NCI-H1436 treated with DMSO at 0.1 percent for 48 hours (cell line): ENCODE measurements around the gene SLC35D2.
"Not testable (repeated sequence)": the region's sequence is repeated elsewhere in the genome, so short reads cannot be mapped to it uniquely, and the experiment has no call there.

Experiments
- DNase-seq: peaks from one replicate; lab custom pipeline; 2025; lab: John Stamatoyannopoulos, UW

SLC35D2 gene

DNA sequence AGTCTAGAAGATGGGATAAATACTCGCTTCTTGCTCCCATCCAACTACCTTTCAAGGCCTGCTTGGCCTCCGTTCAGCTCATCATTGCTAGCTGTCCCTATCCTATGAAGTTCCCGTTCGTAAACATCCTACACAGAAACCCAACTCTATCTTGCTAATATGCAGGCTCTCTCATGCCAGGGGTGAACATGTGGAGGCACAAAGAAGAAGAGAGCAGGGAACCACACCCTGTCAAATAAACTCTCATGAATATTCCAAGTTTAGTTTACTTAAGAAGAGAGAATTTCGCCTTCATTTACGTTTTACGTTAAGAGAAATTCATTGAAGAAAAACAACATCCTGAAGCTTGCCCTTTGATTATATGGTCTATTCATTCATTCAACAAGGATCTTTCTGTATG lies 73.7 kb downstream of the SLC35D2 start:
- no peak for DNase-seq

DNA sequence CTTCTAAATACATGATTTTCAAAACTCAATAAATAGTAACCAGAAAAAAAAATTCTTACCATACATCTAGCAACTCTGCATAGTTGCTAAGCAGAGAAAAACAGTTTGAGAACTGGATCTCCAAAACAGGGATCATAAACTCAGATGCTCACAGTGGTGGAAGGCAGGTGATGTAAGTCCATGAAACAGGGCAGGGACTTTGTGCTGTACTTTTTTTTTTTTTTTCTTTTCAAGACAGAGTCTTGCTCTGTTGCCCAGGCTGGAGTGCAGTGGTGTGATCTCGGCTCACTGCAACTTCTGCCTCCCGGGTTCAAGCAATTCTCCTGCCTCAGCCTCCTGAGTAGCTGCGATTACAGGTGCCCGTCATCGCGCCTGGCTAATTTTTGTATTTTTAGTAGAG lies 76.6 kb downstream of the SLC35D2 start:
- not testable (repeated sequence) for DNase-seq

DNA sequence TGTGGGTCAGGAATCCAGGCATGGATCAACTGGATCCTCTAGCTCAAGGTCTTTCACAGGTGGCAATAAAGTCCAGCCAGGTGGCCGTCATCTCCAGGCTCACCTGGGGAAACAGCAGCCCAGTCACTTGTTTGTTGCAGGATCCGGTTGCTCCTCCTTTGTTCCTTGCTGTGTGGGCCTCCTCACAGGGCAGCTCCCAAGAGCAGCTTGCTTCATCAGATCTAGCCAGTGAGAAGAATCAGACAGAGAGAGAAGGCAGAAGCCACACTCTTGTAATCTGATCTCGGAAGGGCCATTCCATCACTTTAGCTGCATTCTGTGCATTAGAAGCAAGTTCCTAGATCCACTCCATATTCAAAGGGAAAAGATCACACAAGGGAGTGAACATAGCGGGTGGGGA lies 78.3 kb downstream of the SLC35D2 start:
- no peak for DNase-seq

DNA sequence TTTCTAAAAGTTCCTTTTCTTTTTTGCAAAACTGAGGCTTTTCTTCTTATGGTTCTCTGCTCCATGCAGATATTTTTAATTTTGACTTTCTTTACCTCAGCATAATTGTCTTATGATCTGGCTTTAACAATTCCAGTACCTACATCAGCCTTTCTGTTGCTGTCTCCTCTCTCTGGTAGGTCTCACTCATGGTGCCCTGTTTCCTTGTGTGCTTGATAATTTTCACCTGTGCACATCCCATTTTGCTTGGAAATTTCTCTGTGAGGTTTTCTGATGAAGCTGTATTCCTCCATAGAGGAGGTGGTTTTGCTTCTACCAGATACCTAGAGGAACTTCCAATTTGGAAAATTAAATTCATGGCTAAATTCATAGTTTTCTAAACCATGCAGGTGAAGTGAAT lies 79.3 kb downstream of the SLC35D2 start:
- no peak for DNase-seq

DNA sequence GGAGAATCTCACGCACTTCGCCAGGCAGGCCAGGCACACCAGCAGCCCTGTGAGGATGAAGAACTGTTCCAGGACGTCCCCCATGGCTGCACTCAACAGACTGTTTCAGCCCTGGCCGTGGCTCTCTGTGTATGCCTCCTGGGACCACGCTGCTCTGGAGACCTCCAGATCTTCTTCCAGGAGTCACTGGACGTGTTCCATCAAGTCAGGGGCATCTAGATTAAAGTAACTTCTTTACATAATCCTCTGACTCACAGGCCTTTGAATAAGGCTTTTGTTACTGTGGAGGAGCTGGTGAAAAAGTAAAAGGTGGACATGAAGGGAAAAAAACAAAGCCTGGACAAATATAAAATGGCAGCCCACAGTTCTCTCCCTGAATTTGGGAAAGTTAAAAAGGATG lies 81.5 kb downstream of the SLC35D2 start, which contains the start of gene HSD17B3:
Gene HSD17B3 (minus strand): TSS at position 156 of the 400 bp plus-strand sequence. CDS start 72 bp downstream, at position 84.
- no peak for DNase-seq

DNA sequence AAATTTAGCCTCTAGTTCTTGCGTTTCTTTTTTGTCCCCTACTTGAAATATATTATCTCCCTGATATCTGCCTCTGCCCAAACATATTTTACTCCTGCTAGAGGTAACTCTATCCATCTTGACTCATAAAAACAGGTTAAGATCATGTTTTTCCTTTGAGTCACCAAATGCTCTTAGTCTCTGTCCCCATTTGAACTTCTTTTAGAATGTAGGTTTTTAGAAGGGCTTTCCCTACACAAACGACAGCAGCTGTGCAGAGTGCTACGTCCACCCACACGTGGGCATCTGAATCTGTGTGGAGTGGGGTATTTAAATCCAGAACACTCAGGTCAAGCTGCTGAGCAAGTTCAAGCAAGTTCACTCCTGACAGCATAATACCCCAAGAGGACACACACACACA lies 83.7 kb downstream of the SLC35D2 start:
- no peak for DNase-seq

DNA sequence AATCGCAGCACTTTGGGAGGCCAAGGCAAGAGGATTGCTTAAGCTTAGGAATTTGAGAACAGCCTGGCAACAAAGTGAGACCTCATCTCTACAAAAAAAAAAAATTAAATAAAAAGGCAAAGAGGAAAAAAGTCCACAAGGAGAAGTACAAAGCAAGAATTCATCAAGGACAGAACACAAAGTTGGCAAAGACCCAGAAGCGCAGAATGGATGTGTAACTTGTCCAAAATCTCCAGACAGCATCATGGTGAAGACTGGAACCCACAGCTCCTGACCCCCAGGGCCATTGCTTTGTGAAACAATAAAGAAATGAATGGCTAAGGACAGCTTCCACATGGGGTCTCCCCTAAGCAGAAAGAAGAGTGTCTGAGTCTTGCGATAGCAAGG lies 89.4 kb downstream of the SLC35D2 start:
- DNase-seq = no peak

DNA sequence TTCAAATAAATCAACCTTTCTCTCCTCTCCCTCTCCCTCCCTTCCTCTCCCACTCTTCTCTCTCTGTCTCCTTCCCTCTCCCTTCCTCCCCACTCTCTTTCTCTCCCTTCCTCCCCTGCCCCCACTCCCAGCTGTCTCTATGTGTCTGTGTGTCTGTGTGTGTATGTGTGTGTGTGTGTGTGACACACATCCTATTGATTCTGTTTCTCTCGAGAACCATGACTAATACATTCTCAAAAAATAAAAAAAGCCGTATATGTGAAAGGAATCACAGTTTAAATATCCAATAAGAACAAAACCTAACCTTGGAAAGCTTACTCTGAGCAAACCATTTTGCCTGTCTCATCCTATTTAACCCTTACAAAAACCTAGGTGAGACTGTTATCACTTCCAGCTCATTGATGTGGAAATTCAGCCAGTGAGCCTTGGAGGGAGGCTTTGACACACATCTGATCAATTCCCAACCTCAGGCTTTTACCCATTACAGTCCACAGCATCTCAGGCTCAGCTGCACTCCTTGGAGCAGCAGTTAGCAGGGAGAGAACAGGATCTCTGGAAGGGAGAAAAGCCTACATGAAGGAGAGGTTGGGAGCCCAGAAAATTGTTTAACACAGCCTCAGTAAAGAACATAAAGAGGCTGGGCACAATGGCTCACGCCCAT lies 89.9 kb downstream of the SLC35D2 start:
- no peak for DNase-seq

DNA sequence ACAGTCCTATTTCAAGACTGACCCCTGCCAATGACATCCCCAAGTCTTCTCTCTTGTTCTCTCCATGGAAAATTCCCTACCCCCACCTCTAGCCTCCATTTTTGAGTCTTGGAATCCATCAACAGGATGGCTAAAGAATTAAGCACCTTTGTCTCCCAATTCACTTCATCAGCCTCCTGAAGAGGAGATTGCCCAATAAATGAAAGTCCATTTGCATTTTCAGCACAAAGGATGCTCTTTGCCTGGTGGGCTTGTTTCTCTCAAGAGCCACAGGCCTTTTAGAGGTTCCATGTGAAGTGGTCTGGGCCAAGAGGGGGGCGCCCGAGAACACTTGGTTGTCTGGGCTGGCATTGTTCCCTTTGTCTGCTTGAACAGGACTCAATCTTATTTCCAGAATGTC lies 94.1 kb downstream of the SLC35D2 start:
- DNase-seq = no peak

DNA sequence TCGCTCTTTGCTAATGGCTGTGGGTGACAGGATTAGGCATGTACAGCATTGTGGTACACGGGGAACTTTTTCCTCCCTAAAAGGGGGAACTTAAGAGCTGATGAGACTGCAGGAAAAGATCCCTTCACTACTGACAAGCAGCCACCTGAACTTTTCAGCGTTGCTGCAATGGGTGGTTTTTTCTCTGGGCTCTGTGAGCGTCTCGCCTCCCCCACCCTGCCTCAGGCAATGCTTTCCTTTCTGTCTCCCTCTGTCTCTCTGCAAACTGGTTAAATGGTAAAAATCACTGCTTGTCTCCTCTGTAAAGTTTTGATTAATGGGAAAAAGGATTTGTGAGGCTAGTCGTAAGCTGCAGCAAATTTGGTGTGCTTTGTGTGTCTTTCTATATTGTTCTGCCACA lies 101.9 kb downstream of the SLC35D2 start:
- no peak for DNase-seq

DNA sequence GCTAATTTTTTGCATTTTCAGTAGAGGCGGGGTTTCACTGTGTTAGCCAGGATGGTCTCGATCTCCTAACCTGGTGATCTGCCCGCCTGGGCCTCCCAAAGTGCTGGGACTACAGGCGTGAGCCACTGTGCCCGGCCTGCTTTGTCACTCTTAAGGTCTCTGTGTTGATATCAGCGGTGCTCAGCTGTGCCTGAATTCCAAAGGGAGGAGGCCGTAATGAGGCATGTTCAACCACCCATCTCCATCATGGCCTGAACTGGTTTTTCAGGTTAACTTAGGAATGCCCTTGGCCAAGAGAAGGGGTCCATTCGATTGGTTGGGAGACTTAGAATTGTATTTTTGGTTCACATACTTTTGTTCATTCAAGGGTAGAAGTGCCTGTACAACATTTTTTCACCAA lies 103.6 kb downstream of the SLC35D2 start:
- no peak for DNase-seq

DNA sequence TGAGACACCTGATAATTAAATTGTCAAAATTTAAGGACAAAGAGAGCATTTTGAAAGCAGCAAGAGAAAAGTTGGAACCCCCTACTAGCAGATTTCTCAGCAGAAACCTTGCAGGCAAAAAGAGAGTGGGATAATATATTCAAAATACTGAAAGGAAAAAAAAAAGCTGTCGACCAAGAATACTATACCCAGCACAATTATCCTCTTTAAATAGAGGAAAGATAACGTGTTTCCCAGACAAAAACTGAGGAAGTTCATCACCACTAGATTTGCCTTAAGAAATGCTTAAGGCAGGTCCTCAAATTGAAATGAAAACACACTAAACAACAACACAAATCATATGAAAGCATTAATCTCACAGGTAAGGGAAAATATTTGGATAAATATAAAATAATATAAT lies 108.6 kb downstream of the SLC35D2 start:
- DNase-seq = no peak
